AG04449 (cell line): ENCODE data around the gene POLE.

Experiments
- CTCF ChIA-PET: fragments of 350-600 bp; formaldehyde crosslinking; extraction: SDS; loops from one replicate; lab custom pipeline; 2021; ENCODE audit warnings: antibody characterized with exemption; lab: Yijun Ruan, JAX
- POLR2A ChIA-PET: fragments of 400-600, 350-600 bp; formaldehyde crosslinking; extraction: SDS; loops from one replicate; lab custom pipeline; 2020; ENCODE audit warnings: antibody characterized with exemption, inconsistent platforms; lab: Yijun Ruan, JAX
- DNase-seq: peaks from one replicate; pipeline ENCODE4 v3.0.0-alpha.2; 2010; ENCODE audit warnings: low read depth, low spot score
- H3K4me3 ChIP-seq: 2 replicates; pipeline ENCODE4 v1.5.1; 2011; ENCODE audit warnings: low read depth, mild to moderate bottlenecking, control low read depth, low read length
- CTCF ChIP-seq: IDR thresholded peaks from one replicate; pipeline ENCODE4 v1.5.1; 2011; ENCODE audit warnings: mild to moderate bottlenecking, moderate library complexity, low read length, control low read depth, inconsistent platforms; ENCODE audit not compliant: insufficient read depth; ENCODE audit errors: missing control alignments

The POLE gene

DNA sequence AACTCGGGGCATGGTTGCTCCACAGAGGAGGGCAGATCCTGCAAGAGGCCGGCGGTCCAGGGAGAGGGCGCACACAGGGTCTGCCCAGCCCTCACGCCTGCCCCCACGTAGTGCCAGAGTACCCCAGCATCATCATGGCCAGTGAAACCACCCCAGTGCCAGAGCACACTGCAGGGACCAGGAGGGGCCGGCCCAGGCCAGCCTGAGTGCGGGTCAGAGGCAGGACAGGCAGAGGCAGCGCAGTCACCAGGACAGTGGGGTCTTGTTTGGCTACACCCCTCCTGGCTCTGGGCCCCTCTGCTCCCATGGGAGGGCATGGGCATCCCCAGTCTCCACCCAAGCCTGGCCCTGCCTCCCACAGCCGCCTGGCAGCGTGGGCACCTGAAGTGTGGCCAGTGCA, 111.5 kb downstream of the POLE start:
- ChIA-PET POLR2A (no interaction called here), CTCF (no interaction called here)
- no peak for TF ChIP-seq CTCF
- H3K4me3 ChIP-seq, result no peak overlapping the region
- no peak for DNase-seq

DNA sequence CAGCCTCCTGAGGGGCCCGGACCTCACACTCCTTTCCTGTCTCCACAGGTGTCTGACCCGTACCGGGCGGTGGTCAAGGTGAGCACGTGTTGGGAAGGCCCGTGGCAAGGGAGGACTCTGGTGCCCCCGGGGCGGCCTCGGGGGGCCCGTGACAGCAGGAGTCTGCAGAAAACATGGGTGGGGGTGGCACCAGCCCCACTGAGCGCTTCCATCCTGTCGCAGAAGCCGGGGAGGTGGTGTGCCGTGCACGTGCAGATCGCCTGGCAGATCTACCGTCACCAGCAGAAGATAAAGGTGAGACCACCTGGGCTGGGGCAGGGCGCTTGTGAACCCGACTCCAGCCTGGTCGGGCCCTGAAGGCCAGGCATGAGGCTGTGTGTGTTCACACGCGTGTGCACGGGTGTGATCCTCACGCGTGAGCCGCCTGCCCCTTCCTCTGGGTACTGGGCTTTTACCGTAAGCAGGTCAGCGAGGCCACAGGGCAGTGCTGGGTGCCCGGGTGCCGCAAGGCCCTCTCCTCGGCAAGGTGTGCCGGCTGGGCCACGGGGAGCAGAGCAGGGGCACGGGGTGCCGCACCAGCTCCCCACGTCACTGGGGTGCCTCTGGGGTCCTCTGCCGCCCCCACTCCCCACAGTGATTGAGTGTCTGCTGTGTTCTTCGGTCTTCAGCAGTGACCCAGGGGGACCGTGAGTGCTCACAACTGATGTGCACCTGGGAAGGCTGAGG, 112.7 kb downstream of the POLE start:
- no peak for DNase-seq
- ChIA-PET POLR2A (no interaction called here), CTCF (interaction anchor here (1.8 kb wide), 1 partner anchor 13 kb away, joined by 5 read pairs; no protein-coding TSS in a partner anchor)
- no peak for TF ChIP-seq CTCF
- H3K4me3 ChIP-seq, result no peak overlapping the region
